Activated CD4-positive, alpha-beta T cell treated with anti-CD3 and anti-CD28 coated beads, Interleukin-2, amount 50 U/mL, for 4 hours (primary cell): ENCODE data around the gene DNAI1.

ENCODE experiments used
- DNase-seq, 2 experiments: peaks; one replicate each; pipeline ENCODE4 v3.0.0-alpha.2; 2020

Gene DNAI1

DNA sequence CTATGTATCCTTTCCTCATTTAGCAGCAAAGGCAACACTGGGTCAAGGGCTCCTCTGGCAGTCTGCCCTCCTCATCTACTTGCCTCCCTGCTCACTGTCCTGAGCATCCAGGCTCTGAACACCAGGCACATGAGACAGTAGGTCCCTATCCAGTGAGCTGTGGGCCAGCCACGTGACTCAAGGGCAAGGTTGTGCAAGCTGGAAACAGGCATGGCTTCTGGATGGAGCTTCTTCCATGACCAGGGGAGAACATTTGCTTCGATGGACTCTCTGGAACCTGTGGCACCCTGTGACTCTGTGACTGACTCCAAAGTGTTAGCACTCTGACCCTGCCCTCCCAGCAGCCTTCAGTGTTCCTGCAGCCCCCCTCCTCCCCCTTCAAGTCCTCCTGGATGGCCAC is 33.0 kb downstream of the DNAI1 start:
- no peak for DNase-seq

DNA sequence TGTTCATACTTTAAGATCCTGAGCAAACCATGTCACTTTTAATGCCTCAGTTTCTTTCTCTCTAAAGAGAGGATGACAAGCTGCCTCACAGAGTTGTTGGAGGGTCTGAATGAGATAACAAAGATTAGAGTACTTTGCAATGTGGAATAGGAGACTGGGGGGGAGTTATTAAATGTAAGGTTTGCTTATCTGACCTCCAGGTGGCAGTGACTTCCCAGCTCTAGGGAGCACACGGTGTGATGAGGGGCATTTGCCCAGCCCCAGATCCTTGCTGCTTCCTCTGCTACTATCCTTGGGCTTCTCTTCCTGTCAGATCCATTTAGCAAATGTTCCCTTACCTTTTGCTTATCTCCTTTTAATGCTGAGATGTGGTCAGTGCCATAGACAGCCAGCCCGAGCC is 33.4 kb downstream of the DNAI1 start:
- no peak for DNase-seq

DNA sequence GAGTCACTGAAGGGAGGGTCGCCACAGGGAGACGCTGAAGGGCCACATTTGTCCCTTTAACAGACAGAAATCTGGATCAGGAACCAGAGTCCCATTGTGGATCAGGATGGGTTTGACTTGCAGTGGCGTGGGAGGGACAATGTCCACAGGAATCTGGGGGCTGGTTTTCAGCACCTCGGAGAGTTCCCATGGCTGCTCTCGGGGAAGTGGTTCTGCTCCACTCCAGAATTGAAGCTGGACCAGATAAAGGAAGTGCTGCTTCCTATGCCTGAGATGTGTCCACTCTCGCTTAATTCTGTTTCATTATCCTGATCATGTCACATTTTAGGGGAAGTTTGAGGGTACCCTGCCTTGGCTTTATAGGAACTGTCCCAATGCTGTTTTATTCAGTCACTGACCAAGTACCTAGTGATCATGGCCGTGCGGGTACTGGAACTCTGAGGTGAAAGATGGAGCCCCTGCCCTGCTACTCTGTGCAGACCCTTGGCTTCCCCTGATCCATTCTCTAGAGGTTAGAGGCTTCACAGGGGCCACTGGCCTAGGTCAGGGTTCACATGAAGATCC is 35.4 kb downstream of the DNAI1 start:
- DNase-seq, result peak in 1 of 2 experiments; percentile 6

DNA sequence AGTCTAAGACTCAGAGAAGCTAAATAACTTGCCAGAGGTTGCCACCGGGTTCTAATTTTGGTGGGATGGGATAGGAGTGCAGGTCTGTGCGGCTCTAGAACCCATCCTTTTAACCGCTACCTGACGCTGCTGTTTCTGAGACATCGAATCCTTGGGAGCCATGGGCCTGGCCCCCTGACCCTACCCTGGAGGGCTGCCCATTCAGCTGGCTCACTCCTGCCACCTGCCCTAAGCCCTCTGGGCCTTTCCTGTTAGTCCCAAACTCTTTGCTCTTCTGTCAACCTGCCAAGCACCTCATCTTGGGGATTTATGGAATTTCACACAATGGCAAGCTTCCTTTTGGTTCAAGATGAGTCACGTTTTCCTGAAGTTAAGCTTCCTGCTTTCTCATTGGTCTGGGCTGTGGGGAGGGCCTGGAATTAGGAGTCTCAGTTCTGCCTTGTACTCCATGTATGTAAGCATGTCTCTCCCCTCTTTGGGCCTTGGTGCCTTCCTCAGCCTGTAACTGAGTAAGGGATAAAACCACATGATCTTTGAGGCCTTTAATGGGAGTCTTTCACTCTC is 37.6 kb downstream of the DNAI1 start:
- DNase-seq, result no peak

DNA sequence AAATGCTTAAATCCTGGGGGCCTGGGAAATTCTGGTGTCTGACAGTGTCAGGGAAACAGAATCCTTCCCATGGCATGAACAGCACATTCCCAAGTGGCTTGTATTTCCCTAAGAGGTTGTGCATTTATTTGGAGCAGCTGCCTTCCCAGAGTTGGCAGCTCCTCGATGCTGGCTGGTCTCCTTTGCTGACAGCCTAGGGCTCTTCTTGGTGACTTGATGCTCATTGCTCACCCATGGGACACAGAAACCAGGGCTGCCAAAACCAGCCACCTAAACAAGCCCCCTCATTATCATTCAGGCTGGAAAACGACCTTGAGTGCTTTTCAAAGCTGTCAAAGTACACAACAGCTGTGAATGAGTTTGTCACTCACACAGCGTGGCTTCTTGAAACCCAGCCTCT is 39.9 kb downstream of the DNAI1 start:
- no peak for DNase-seq

DNA sequence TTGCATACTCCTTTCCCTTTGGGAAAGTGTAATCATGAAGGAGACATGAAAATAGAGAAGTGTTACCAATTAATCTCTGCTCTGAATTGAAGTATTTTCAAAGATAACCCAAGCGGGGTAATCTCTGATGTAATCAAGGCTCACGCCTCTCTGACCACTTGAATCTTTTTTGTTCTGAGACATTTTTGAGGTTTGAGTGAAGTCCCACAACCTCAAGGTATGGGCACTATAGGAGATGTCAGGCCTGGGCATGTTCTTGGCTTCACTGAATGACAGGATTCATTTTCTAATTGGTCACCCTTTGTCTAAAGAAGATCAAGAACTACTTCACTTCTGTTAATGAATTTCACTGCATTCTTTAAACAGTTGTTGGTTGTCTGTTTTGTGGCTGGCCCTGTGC is 40.5 kb downstream of the DNAI1 start:
- no peak for DNase-seq

DNA sequence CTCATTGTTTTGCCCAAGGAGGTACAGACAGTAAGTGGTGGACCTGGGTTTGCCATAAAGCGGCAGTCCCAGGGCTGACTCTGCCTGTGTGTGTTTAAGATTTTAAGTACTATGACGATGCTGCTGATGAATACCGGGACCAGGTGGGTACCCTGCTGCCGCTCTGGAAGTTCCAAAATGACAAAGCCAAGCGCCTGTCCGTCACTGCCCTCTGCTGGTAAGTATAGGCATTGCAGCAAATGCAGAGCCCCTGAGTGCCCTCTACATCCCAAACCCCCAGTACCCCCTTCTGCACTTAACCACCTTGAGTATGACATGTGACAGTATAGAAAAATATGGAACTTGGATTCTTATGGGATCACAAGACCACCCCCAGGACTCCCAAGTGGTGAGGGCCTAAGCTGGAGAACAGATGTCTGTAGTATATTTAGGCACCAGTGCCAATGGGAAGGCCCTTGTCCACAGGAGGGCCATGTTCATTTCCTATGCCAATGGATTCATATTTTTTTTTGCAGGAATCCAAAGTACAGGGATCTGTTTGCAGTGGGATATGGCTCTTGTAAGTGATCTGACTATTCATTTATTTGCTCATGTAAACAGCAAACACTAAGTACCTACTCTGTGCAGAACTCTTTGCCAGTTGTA is 42.1 kb downstream of the DNAI1 start:
- DNase-seq, result peak; percentile 65 to 73

DNA sequence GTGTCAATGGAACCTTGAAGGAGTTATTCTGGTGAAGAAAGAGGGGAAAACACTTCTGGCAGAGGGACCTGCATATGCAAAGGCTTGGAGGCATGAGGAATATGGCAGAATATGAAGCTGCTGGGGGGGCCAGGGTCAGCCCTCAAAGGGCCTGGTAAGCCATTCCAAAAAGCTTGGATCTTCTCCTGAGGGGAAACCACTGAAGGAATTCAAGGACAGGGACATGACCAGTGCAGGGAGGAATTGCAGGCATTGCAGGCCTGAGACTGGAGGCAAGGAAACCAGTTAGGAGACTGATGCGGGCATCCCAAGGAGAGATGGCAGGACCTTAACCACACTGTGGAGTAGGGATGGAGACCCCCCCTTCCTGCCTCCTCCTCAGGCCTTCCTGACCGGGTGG is 42.8 kb downstream of the DNAI1 start:
- DNase-seq, result no peak

DNA sequence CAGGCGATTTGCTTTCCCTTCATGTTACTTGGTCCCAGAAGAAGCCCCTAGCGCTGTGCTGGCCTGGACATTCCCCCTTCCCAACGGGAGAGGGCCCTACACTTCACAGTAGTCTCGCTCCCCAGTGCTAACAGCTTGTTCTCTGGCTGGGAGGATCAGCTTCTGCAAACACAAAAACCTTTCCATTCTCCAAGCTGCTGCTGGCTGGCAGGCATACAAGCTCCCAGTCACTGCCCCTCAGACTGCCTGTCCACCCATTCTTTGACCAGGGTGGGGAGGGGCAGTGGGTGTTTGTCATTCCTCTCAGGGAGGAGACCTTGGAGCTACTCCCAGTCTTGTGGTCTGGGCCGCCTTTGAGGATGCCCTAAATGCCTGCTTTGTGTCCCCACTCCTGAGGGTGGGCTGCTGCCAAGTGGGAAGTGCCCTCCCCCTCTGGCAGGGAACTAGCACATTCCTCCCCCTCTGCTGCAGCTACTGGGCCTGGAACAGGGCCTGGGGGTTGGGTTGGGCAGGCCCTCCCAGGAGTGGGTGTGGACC is 43.4 kb downstream of the DNAI1 start:
- no peak for DNase-seq

DNA sequence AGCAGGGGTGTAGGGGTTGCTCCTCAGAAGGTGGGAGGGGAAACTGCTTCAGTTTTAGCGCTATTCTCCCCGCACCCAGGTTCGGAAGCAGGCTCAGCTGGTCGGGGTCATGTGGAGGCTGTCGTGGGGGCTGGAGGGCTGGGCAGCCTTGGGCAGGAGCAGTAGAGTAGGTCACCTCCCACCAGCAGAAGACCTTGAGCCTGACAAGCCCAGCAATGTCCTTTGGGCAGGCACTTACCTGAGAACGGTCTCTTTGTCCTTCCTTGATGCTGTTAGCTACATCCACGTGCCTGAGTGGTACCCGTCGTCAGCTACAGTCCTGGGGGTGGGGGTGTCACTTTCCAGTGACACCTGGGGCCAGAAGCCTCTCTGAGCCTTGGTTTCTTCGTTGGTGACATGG is 43.9 kb downstream of the DNAI1 start:
- no peak for DNase-seq

DNA sequence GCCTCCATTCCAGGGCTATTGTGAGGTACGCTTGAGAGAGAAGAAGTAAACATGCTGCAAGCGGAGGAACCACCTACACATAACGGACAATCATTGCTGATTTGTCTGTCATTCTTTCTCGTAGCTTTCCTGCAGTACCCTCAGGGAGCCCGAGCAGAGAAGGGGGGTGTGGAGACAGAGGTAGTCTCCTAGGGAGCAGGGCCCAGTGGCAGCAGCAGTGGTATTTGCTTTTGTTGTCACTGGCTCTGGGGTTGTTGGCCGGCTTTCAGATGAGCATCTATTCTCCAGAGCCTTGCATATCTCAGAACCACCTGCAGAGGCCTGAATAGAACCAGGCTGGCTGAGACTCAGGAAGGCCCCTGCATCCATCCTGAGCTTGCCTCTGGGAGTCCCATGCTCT is 44.3 kb downstream of the DNAI1 start:
- no peak for DNase-seq

DNA sequence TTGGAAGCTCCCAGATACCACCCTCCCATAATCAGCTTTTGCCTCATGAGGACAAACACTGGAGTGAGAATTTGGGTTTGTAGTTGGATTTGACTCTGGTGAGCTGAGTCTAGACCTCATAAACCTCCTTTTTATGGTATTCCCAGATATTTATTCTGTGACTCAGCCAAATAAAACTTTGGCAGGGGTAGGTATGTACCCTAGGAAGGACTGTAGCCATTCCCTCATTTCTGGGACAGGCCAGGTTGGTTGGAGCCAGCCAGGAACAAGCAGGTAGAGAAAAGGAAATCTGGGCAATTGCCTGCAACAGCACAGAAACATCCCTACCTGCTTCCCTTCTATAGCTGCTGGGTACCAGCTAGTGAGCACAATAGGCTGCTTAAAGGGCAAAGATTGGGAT is 44.8 kb downstream of the DNAI1 start:
- DNase-seq, result no peak

DNA sequence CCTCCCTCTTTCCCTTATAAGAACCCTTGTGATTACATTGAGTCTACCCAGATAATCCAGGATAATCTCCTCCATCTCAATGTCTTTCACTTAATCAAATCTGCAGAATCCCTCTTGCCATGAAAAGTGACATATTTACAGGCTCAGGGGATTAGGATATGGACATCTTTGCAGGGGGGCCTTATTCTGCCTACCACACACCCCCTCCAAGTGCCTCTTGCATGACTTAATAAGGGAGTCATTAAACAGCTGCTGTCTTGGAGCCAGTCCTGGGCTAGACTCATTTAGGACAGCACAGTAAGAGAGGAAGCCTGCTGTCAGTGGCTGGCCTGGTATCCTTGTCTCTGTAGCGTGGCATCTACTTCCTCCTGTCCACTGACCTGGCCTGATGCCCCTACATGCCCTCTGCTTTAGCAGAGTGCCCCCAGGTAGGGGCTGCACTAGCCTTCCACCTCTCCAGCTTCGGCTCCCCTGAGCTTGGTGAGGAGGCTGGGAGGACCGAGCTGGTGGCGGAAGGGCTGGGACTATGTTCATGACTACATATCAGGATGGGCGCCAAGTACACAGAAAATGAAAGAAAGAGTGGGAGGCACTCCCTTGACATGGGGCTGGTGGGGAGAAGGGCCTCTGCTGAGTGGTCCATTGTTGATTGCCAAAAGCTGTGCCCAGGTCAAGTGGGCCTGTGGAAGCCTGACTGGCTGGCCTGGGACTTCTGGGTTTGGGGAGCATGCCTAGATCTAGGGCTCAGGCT is 46.9 kb downstream of the DNAI1 start:
- DNase-seq, result no peak

DNA sequence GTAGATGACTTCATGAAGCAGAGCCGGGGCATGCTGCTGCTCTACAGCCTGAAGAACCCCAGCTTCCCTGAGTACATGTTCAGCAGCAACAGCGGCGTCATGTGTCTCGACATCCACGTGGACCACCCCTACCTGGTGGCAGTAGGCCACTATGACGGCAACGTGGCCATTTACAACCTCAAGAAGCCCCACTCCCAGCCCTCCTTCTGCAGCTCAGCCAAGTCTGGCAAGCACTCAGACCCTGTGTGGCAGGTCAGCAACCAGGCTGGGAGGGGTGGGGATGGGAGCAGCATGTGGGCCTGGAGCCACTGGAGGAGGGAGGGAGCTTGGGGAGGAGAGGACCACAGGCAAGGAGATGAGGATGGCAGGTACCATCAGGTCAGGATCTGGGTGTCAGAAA is 48.0 kb downstream of the DNAI1 start:
- no peak for DNase-seq

DNA sequence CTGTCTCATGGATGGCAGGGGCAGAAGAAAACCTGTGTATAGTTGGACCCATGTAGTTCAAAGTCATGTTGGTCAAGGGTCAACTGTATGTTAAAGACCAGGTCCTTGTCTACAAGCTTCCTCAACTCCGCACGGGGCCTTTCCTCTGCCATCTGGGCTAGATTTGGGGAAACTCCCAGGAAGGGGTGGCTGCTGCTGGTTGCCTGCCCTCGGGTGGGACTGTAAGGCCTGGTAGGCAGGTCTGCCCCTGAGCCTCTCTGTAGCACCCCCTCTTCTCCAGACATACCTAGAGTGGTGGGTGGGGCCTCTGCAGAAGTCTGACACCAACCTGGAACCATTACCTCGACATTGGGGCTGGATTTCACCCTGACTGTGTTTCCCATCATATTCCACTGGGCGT is 49.0 kb downstream of the DNAI1 start:
- DNase-seq, result no peak

DNA sequence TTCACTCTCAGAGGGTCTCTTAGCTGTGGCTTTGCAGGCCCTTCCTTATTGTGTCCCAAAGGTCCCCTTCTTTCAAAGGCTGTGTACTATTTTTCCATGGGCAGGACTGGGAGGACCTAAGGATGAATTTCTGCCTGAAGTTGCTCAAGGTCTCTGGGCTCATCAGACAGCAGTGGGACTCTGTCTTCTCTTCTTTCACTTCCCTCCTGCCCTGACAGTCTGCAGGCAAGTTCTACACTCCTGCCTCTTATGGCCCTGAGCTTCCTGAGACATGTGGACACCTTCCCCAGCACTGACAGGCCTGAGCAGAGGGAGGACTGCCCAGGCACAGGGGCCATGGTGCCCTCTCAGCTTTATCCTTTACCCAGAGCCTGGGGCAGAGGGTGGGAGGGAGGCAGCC is 49.4 kb downstream of the DNAI1 start:
- DNase-seq, result no peak

DNA sequence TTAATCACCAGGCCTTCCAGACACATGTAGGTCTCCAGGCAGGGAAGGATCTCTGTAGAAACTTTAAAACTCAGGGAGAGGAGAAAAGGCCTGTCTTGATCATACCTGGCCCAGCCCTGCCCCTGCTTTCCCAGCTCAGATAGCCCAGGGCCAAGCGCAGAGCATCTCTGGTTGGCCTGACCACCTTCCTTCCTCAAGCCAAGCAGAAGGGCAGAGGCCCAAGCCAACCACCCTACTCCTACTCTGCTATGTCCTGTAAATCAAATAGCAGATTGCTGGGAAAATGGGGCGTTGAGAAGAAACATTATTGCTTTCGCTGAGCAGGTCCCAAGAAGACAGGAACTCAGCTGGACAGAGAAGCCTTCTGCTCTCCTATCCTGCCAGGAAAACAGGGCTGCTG is 49.9 kb downstream of the DNAI1 start:
- DNase-seq, result no peak

DNA sequence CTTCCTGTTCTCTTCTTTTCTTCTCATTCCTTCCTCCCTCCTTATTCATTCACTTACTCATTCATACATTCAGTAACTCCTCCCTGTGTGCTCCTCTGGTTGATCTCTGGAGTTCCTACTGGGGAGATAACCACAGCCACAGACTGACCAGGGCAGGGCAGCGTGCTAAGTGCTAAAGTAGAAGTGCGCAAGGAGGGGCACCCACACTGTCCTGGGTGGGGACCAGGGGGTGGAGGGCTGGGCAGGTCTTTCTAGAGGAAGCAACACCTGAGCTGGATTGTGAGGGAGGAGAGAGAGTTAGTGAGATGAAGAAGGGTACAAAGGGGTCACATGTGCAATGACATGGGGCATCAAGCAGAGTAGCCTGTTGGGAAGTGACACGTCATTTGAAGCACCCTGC is 50.3 kb downstream of the DNAI1 start:
- DNase-seq, result no peak

DNA sequence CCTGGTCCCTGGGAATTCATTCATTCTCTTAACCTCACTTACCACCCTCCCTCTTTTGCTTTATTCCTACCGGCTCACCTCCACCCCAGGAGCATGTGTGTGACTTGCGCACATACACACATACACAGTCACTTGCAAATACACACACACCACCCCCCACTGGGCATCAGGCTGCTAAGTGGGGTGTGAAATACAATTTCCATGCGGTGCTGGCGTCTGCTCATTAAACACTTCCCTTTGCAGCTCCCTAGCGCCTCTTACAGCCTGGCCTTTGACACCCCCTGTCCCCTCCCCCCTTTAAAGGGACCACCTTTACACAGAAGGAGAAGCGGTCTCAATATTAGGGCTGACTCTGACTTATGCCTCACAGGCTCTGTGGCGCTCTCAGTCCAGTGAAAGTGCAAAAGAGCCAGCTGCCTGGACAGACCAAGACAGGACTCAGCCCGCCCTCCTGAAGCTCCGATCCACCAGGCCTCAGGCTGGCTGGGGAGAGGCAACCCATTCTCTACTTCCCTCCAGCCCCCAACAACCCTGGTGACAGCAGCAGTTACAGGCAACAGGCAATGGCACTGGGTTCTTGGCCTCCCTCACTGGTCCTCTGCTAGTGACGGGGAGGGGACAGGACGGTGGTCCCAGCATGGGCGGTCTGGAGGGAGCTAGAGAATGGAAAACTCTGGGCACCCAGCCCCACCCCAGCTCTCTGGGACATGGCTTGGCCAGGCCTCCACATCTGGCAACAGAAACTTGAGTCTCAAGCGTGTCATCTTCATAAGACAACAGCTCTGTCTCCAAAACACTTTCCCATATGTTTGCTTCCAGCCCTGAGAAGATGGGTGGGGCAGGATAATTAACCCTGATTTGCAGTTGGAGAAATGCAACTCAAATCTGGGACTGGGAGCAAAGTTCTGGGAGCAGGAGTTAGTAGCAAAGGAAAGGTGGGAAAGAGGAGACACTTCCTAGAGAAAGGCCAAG is 52.2 kb downstream of the DNAI1 start:
- no peak for DNase-seq

DNA sequence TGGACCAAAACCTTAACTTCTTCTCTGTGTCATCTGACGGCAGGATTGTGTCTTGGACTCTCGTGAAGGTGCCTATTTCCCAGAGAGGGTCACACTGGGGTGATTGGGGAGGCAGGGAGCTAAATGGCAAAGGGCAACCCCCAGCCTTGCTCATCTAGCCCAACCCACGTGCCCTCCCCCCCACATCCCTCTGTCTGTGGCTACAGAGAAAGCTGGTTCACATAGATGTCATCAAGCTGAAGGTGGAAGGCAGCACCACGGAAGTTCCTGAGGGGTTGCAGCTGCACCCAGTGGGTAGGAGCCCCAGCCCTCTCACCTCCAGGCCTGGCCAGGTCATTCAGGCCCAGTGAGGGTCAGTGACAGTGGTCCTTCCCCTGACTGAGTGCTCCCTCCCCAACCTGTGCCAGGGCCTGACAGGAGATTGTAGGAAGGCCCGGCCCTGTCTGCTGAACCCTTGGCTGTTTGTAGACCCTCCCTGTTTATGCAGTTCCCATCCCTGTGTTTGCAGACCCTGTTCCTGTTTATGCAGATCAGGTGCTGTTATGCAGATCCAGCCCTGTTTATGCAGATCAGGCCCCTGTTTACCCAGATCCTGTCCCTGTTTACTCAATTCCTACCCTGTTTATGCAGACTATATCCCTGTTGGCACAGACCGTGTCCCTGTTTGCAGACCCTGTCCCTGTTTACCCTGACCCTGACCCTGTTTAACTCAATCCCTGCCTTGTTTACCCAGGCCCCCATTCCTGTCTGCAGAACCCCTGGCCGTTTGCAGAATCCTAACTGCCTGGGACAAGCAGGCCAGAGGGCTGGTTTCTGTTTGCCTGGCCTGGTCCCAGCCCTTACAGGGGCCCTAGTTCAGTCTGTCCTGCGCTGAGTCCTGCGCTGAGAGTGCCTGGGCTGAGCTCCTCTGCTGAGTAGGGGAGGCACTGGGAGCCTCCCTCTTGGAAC is 53.8 kb downstream of the DNAI1 start:
- no peak for DNase-seq

DNA sequence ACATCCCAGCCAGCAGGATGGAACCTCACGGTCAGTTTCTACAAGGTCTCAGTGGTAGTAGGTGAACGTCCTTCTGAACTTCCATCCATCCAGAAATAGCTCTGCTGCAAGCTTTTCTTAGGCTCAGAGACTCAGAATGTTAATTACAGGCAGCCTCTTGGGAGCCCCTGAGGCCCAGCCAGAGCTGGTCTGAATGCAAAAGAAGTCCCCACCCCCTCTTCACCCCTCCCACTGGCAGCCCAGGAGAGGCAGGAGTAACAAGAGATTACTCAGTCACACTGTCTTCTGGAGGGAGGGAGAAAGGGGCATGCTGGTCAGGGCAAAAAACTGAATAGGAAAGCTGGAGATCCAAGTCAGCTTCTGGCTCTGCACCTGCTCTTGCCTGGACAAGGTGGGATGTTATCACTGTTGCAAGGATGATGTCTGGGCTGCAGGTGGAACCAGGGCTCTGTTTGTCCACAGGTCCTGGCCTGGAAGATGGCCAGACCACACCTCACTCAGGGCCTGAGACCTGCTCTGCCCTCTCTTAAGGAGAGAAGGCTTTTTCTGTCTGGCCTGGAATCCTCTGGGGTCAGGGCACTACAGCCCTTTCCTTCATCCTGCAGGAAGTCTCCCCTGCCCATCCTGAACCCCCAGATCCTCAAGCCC is 55.1 kb downstream of the DNAI1 start:
- DNase-seq, result no peak
